Astrocyte (in vitro differentiated cells and primary cell): ENCODE data around the gene TMIE. TPM values are rescaled to one million over a fixed set of nuclear protein-coding genes. Genes with fewer than 3 reads are reported as not detected.
"Not testable (repeated sequence)": the region's sequence is repeated elsewhere in the genome, so short reads cannot be mapped to it uniquely, and the experiment has no call there.

Source experiments
- DNase-seq: peaks from one replicate; pipeline ENCODE4 v3.0.0-alpha.2; 2010; ENCODE audit warnings: low read depth
- FAIRE-seq: peaks from 2 replicates; lab custom pipeline; 2011; peaks lifted over from hg19 to GRCh38; lab: Jason Lieb, UNC
- H2AFZ ChIP-seq: 2 replicates; pipeline ENCODE4 v1.6.0; 2012; ENCODE audit warnings: low read depth, low read length, inconsistent platforms
- H3K27ac ChIP-seq: 2 replicates; pipeline ENCODE4 v1.5.1; 2011; ENCODE audit warnings: low read depth, low read length, inconsistent platforms
- H3K27me3 ChIP-seq: 2 replicates; pipeline ENCODE4 v1.6.0; 2011; ENCODE audit warnings: low read length, inconsistent platforms; ENCODE audit not compliant: insufficient read depth
- H3K36me3 ChIP-seq: 2 replicates; pipeline ENCODE4 v1.5.1; 2011; ENCODE audit warnings: low read length, inconsistent platforms; ENCODE audit not compliant: insufficient read depth
- H3K4me1 ChIP-seq: 2 replicates; pipeline ENCODE4 v1.5.1; 2011; ENCODE audit warnings: low read length, inconsistent platforms; ENCODE audit not compliant: insufficient read depth
- H3K4me2 ChIP-seq: 2 replicates; pipeline ENCODE4 v1.6.0; 2012; ENCODE audit warnings: low read length, inconsistent platforms
- H3K4me3 ChIP-seq: 2 replicates; pipeline ENCODE4 v1.5.1; 2011; ENCODE audit warnings: low read depth, mild to moderate bottlenecking, low read length, inconsistent platforms; ENCODE audit not compliant: insufficient read depth
- H3K79me2 ChIP-seq: 2 replicates; pipeline ENCODE4 v1.6.0; 2012; ENCODE audit warnings: mild to moderate bottlenecking, low read length, inconsistent platforms; ENCODE audit not compliant: insufficient read depth
- H3K9ac ChIP-seq: 2 replicates; pipeline ENCODE4 v1.6.0; 2012; ENCODE audit warnings: mild to moderate bottlenecking, low read length, inconsistent platforms
- H3K9me3 ChIP-seq: 2 replicates; pipeline ENCODE4 v1.5.1; 2012; ENCODE audit warnings: low read depth, mild to moderate bottlenecking, low read length, inconsistent platforms; ENCODE audit not compliant: insufficient read depth
- H4K20me1 ChIP-seq: 2 replicates; pipeline ENCODE4 v1.6.0; 2012; ENCODE audit warnings: low read length, inconsistent platforms; ENCODE audit not compliant: insufficient read depth
- H3K27ac Mint-ChIP-seq: one replicate; pipeline ENCODE4 v1.8.0; 2021; ENCODE audit warnings: mild to moderate bottlenecking, mixed read lengths; ENCODE audit not compliant: unreplicated experiment
- H3K27me3 Mint-ChIP-seq: one replicate; pipeline ENCODE4 v1.8.0; 2021; ENCODE audit warnings: low read depth, mixed read lengths; ENCODE audit not compliant: unreplicated experiment
- H3K36me3 Mint-ChIP-seq: one replicate; pipeline ENCODE4 v1.8.0; 2021; ENCODE audit warnings: low read depth, mixed read lengths; ENCODE audit not compliant: unreplicated experiment
- H3K4me1 Mint-ChIP-seq: one replicate; pipeline ENCODE4 v1.8.0; 2021; ENCODE audit warnings: low read depth, mixed read lengths; ENCODE audit not compliant: unreplicated experiment
- H3K4me3 Mint-ChIP-seq: one replicate; pipeline ENCODE4 v1.8.0; 2021; ENCODE audit warnings: mild to moderate bottlenecking, moderate library complexity, mixed read lengths; ENCODE audit not compliant: unreplicated experiment
- H3K9me3 Mint-ChIP-seq: one replicate; pipeline ENCODE4 v1.8.0; 2021; ENCODE audit warnings: mild to moderate bottlenecking, mixed read lengths; ENCODE audit not compliant: unreplicated experiment
- CTCF ChIP-seq: IDR thresholded peaks from 2 replicates; pipeline ENCODE4 v1.5.1; 2011; ENCODE audit warnings: low read depth, mild to moderate bottlenecking, inconsistent platforms, low read length, moderate library complexity; ENCODE audit not compliant: insufficient read depth
- EZH2 ChIP-seq: IDR thresholded peaks from 2 replicates; pipeline ENCODE4 v1.6.1; 2012; ENCODE audit warnings: mild to moderate bottlenecking, low read length, inconsistent platforms; ENCODE audit not compliant: insufficient read depth
- total RNA-seq: library from RNA; stranded (reverse); gene quantifications from 2 replicates; pipeline ENCODE4 v1.2.1, GENCODE V29; 2021

TMIE gene
- total RNA-seq, 1 donor from 2014 or later: 0.34 TPM

GRCh38 chr3:46748170-46748569, 47.0 kb downstream of the TMIE start:
- H3K27ac Mint-ChIP-seq: no peak overlapping the region
- Histone ChIP-seq H3K4me2 (no peak overlapping the region), H2AFZ (no peak overlapping the region), H3K9me3 (no peaks in the 10 kb centered on the region), H4K20me1 (no peaks in the 10 kb centered on the region), H3K4me1 (no peaks in the 10 kb centered on the region), H3K27ac (no peak overlapping the region), H3K4me3 (no peak overlapping the region), H3K79me2 (no peaks in the 10 kb centered on the region), H3K36me3 (no peaks in the 10 kb centered on the region), H3K9ac (no peak overlapping the region), H3K27me3 (peaks cover 8% of the 10 kb centered on the region)
- TF ChIP-seq EZH2: no peak
- no peak for TF ChIP-seq CTCF
- H3K36me3 Mint-ChIP-seq: no peaks in the 10 kb centered on the region
- no peak overlapping the region for H3K4me3 Mint-ChIP-seq
- H3K4me1 Mint-ChIP-seq: no peaks in the 10 kb centered on the region
- peaks cover 38% of the 10 kb centered on the region for H3K27me3 Mint-ChIP-seq
- FAIRE-seq (no peak), DNase-seq (no peak)
- peaks cover 4% of the 10 kb centered on the region for H3K9me3 Mint-ChIP-seq

- no peaks in the 10 kb centered on the region for H3K9me3 ChIP-seq
- peaks cover 8% of the 10 kb centered on the region for H3K27me3 ChIP-seq
- H3K36me3 Mint-ChIP-seq: no peaks in the 10 kb centered on the region
- H3K9ac ChIP-seq: no peak overlapping the region
- peaks cover 1% of the 10 kb centered on the region for H3K9me3 Mint-ChIP-seq
- no peak overlapping the region for H3K4me3 Mint-ChIP-seq
- H3K36me3 ChIP-seq: no peaks in the 10 kb centered on the region
- no peak overlapping the region for H3K27ac Mint-ChIP-seq
- H3K27me3 Mint-ChIP-seq: peaks cover 39% of the 10 kb centered on the region
- no peaks in the 10 kb centered on the region for H4K20me1 ChIP-seq
- no peaks in the 10 kb centered on the region for H3K4me1 ChIP-seq
- no peak overlapping the region for H3K4me2 ChIP-seq
- H3K27ac ChIP-seq: no peak overlapping the region
- H3K4me1 Mint-ChIP-seq: no peaks in the 10 kb centered on the region
- TF ChIP-seq EZH2: no peak
- no peak for TF ChIP-seq CTCF
- H3K4me3 ChIP-seq: no peak overlapping the region
- H3K79me2 ChIP-seq: no peaks in the 10 kb centered on the region
- DNase-seq (no peak), FAIRE-seq (no peak)
- H2AFZ ChIP-seq: no peak overlapping the region
Measured at GRCh38 chr3:46749129-46749528, 47.9 kb downstream of the TMIE start.

GRCh38 chr3:46750555-46751038, 49.4 kb downstream of the TMIE start:
- FAIRE-seq (no peak), DNase-seq (no peak)
- no peaks in the 10 kb centered on the region for H3K9me3 ChIP-seq
- no peaks in the 10 kb centered on the region for H3K79me2 ChIP-seq
- Mint-ChIP-seq H3K27ac (no peak overlapping the region), H3K4me3 (no peak overlapping the region), H3K9me3 (peaks cover 6% of the 10 kb centered on the region), H3K4me1 (no peaks in the 10 kb centered on the region), H3K36me3 (no peaks in the 10 kb centered on the region), H3K27me3 (peaks cover 37% of the 10 kb centered on the region)
- no peak overlapping the region for H3K27ac ChIP-seq
- H3K4me2 ChIP-seq: no peak overlapping the region
- H3K36me3 ChIP-seq: no peaks in the 10 kb centered on the region
- no peak overlapping the region for H3K4me3 ChIP-seq
- H3K4me1 ChIP-seq: no peaks in the 10 kb centered on the region
- TF ChIP-seq CTCF: no peak
- no peak for TF ChIP-seq EZH2
- H3K27me3 ChIP-seq: peaks cover 8% of the 10 kb centered on the region
- H2AFZ ChIP-seq: no peak overlapping the region
- no peaks in the 10 kb centered on the region for H4K20me1 ChIP-seq
- no peak overlapping the region for H3K9ac ChIP-seq

GRCh38 chr3:46753127-46753526, 51.9 kb downstream of the TMIE start:
- not testable (repeated sequence) for H3K27ac Mint-ChIP-seq, H3K4me1 Mint-ChIP-seq

More at GRCh38 chr3:46753127-46753526, 51.9 kb downstream of the TMIE start:
- H3K36me3 ChIP-seq, H3K36me3 Mint-ChIP-seq, H2AFZ ChIP-seq, H3K9me3 ChIP-seq, FAIRE-seq, H3K4me1 ChIP-seq, H3K79me2 ChIP-seq, H3K27me3 ChIP-seq, H3K27ac ChIP-seq, H3K9ac ChIP-seq, H4K20me1 ChIP-seq, H3K9me3 Mint-ChIP-seq, H3K4me3 ChIP-seq, H3K4me2 ChIP-seq, DNase-seq, H3K4me3 Mint-ChIP-seq: not testable (repeated sequence)
- H3K27me3 Mint-ChIP-seq: peaks cover 41% of the 10 kb centered on the region
